Small intestine (tissue), 7 donors: ENCODE measurements around the gene SORBS2. TPM values are rescaled to one million over a fixed set of nuclear protein-coding genes. Genes with fewer than 3 reads are reported as not detected.

ENCODE experiments used
- DNase-seq, 2 donors: peaks; one replicate each; pipeline versions ENCODE4 v3.0.0 to v3.0.0-alpha.2; 2013
- FAIRE-seq: peaks from 2 replicates; lab custom pipeline; 2012; peaks lifted over from hg19 to GRCh38; lab: Jason Lieb, UNC
- H3K27ac ChIP-seq, 3 donors: one replicate each; pipeline ENCODE4 v1.5.1; 2013; ENCODE audit warnings: low read length in 2 of 3, mild to moderate bottlenecking in 2 of 3, control low read depth in 1 of 3, inconsistent platforms in 1 of 3, low read depth in 1 of 3, moderate library complexity in 1 of 3
- H3K27me3 ChIP-seq, 3 donors: one replicate each; pipeline ENCODE4 v1.6.1; 2013; ENCODE audit warnings: low read length in 3 of 3, inconsistent platforms in 1 of 3; ENCODE audit not compliant: control insufficient read depth in 3 of 3, insufficient read depth in 3 of 3
- H3K36me3 ChIP-seq, 3 donors: one replicate each; pipeline ENCODE4 v1.6.1; 2013; ENCODE audit warnings: low read length in 3 of 3, inconsistent platforms in 1 of 3, low read depth in 1 of 3, mild to moderate bottlenecking in 1 of 3, moderate library complexity in 1 of 3; ENCODE audit not compliant: control insufficient read depth in 3 of 3, insufficient read depth in 2 of 3
- H3K4me1 ChIP-seq, 3 donors: one replicate each; pipeline ENCODE4 v1.6.1; 2013; ENCODE audit warnings: low read length in 2 of 3, inconsistent platforms in 1 of 3, low read depth in 1 of 3, mild to moderate bottlenecking in 1 of 3, moderate library complexity in 1 of 3; ENCODE audit not compliant: control insufficient read depth in 3 of 3, insufficient read depth in 2 of 3
- H3K4me3 ChIP-seq, 3 donors: one replicate each; pipeline ENCODE4 v1.5.1; 2013; ENCODE audit warnings: low read length in 3 of 3, control low read depth in 1 of 3, inconsistent platforms in 1 of 3, low read depth in 1 of 3, mild to moderate bottlenecking in 1 of 3, moderate library complexity in 1 of 3
- H3K9me3 ChIP-seq, 2 donors: one replicate each; pipeline ENCODE4 v1.6.1; 2013; ENCODE audit warnings: low read depth in 1 of 2, low read length in 1 of 2; ENCODE audit not compliant: control insufficient read depth in 2 of 2, insufficient read depth in 1 of 2
- WGBS, 3 donors: extraction: QIAGEN DNeasy Blood & Tissue Kit; methylation state at CpG; one replicate each; pipeline ENCODE4 v1.1.7; 2013; 5-methylcytosine and 5-hydroxymethylcytosine counted together
- polyA plus RNA-seq, 4 donors: library from polyadenylated mRNA; stranded (reverse) in 3 of 4; unstranded in 1 of 4; fragments of 200-250 nt in 3 of 4; fragments of 120-200 nt in 1 of 4; gene quantifications; one replicate each; pipeline versions ENCODE4 v1.2.1 to v1.2.3, GENCODE V29; 2013
- donor health status: healthy with polysubstance abuse.
- donor health status: control.
- donor health status: control.
- donor health status: Bipolar disorder and iron deficiency.
- donor health status: healthy.

Gene SORBS2
- polyA plus RNA-seq, 4 donors: 1.6 to 36.5 (median 16.1) TPM

DNA sequence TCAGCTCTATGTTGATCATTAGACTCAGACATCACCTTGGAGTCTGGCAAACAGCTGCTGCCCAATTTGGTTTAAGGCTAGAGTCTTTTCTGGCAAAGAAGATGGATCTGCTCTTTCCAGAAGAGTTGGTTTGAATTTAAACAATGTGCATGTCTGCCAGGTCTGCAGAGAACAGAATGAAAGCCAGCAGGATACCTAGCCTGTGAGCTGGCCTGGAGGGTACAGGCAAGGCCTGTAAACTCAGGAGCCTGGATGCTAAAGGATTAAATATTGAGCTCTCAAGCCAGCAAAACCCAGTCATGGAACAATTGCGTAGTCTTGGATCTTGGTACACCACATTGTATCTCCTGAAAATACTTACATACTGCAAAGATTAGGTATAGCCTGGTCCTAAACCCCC is 261.1 kb downstream of the SORBS2 start:
- FAIRE-seq: no peak
- Histone ChIP-seq H3K4me3 (no peak overlapping the region), H3K36me3 (no peaks in the 10 kb centered on the region), H3K9me3 (no peaks in the 10 kb centered on the region), H3K4me1 (no peaks in the 10 kb centered on the region), H3K27ac (no peak overlapping the region), H3K27me3 (no peaks in the 10 kb centered on the region)
- no peak for DNase-seq
- 42 to 100% (median 53%) methylated on average over 1 of the region's 1 CpG for WGBS, 3 donors

DNA sequence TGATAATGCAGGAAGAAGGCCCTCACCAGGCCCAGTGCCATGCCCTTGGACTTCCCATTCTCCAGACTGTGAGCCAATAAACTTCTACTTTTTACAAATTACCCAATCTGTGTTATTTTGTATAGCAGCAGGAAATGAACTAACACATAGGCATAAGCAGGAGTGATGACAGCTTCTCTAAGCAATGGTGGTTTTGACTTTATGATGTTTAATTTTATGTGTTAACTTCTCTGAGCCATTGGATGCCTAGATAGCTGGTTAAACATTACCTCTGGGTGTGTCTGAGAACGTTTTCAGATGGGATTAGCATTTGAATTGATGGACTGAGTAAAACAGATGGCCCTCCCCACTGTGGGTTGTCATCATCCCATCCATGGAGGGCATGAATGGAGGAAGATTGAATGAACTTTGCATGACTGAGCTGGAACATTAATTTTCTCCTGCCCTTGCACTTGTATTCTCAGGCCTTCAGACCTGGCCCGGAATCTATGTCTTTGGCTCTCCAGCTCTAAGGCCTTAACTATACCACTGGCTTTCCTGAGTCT is 262.8 kb downstream of the SORBS2 start:
- no peaks in the 10 kb centered on the region for H3K36me3 ChIP-seq
- no peak for DNase-seq
- no peaks in the 10 kb centered on the region for H3K4me1 ChIP-seq
- FAIRE-seq: no peak
- no peak overlapping the region for H3K4me3 ChIP-seq
- WGBS, 3 donors: 45 to 62% (median 48%) methylated on average over 2 of the region's 2 CpGs
- H3K9me3 ChIP-seq: no peaks in the 10 kb centered on the region
- H3K27ac ChIP-seq: no peak overlapping the region
- no peaks in the 10 kb centered on the region for H3K27me3 ChIP-seq

DNA sequence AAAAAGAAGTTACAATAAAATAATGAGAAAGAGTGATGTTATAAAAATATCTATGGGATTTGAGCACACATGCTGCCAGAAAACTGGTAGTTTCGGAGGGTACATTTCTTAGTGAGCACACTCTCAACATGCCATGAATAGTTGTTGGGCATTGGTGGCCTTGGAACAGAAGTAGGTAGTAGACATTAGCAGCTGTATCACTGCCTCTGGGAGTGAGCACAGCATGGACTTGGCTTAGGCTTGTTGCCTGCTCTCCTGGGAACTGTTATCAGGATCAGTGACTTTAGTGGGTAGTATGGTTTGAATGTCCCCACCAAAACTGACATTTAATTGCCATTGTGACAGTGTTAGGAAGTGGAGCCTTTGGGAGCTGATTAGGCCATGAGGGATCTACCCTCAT is 263.4 kb downstream of the SORBS2 start:
- FAIRE-seq: no peak
- H3K4me1 ChIP-seq: no peaks in the 10 kb centered on the region
- 94 to 97% (median 97%) methylated on average over 1 of the region's 1 CpG for WGBS, 3 donors

DNA sequence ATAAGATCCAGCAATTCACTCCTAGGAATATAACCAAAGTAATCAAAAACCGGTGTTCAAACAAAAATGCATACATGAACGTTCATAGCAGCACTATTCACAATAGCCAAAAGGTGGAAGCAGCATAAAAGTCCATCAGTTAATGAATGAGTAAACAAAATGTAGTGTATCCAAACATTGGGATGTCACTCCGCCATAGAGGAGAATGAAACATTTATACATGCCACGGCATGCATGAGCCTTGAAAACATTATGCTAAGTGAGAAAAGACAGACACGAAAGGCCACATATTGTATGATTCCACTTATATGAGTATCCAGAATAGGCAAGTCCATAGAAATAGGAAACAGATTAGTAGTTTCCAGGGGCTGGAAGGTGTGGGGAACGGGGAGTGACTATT is 265.7 kb downstream of the SORBS2 start:
- Histone ChIP-seq H3K4me3 (no peak overlapping the region), H3K4me1 (no peaks in the 10 kb centered on the region), H3K9me3 (no peaks in the 10 kb centered on the region), H3K36me3 (no peaks in the 10 kb centered on the region), H3K27me3 (peaks cover 0 to 9% (median 0%) of the 10 kb centered on the region in 3 donors), H3K27ac (no peak overlapping the region)
- no peak for DNase-seq
- WGBS, 3 donors: 82 to 86% (median 84%) methylated on average over 6 of the region's 6 CpGs
- no peak for FAIRE-seq

More for the DNA sequence above, 263.4 kb downstream of the SORBS2 start:
- no peaks in the 10 kb centered on the region for H3K9me3 ChIP-seq
- H3K27ac ChIP-seq: no peak overlapping the region
- DNase-seq: no peak
- no peaks in the 10 kb centered on the region for H3K27me3 ChIP-seq
- no peaks in the 10 kb centered on the region for H3K36me3 ChIP-seq
- H3K4me3 ChIP-seq: no peak overlapping the region

DNA sequence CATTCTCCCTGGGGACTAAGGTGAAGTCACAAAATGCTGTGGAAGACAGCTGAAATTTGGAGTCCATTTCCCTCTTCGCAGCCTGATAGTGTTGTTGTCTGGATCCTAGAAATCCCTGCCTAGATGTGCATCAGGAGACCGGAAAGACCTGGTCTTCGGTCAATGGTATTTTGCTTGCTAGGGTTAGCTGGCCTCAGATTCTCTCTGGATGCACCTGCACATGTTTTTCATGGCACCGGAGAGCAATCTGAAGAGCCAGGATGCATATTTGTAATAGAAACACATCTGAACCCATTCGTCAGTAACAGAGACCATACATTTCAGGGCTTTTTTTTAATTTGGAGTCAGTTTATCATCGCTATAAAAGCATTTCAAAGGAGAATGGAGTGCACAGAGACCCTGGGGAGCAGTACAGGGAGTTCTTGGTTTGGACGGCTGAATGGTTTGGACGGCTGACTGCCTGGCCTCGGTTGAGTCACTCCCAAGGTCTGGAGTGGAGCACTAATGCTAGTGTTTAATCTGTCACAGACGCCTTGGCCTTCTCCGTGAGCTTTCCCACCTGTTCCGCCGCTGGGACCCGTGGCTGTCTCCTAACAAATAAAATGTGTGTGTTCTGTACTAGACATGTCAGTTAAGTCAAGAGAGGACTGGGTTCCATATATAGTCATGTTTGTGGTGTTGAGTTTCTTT is 269.2 kb downstream of the SORBS2 start:
- no peaks in the 10 kb centered on the region for H3K36me3 ChIP-seq
- peaks cover 0 to 5% (median 0%) of the 10 kb centered on the region in 3 donors for H3K4me1 ChIP-seq
- FAIRE-seq (no peak), DNase-seq (peak in 1 of 2 donors; percentile 32)
- WGBS, 3 donors: 67 to 84% (median 78%) methylated on average over 14 of the region's 14 CpGs
- H3K27ac ChIP-seq: no peak overlapping the region
- H3K9me3 ChIP-seq: no peaks in the 10 kb centered on the region
- peaks cover 0 to 28% (median 0%) of the 10 kb centered on the region in 3 donors for H3K27me3 ChIP-seq
- H3K4me3 ChIP-seq: no peak overlapping the region

DNA sequence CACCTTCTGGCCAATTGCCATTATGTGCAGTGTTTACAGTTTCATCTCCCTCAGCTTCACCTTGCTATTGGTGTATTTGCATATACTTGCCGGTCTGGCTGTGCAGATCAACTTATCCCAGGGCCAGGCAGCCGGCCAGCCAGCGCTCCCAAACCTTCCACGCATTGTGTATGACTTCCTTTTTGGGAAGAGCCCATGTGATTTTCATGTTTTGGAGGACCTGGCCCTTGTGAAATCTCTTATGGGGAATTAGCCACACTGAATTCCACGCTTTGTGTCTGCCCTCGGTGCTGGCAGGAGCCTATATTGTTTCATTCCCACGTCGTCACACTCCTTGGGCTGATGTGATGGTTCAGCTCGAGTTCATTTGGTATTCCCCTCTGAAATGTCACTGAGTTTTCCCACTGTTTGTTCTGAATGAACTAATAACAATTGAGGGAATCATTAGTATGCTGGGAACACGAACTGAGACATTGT is 270.7 kb downstream of the SORBS2 start:
- DNase-seq (no peak), FAIRE-seq (no peak)
- peak overlapping the region in 1 of 3 donors; percentile 44 for H3K27ac ChIP-seq
- H3K36me3 ChIP-seq: no peaks in the 10 kb centered on the region
- no peaks in the 10 kb centered on the region for H3K9me3 ChIP-seq
- peaks cover 0 to 5% (median 0%) of the 10 kb centered on the region in 3 donors for H3K4me1 ChIP-seq
- 44 to 66% (median 57%) methylated on average over 10 of the region's 10 CpGs for WGBS, 3 donors
- H3K27me3 ChIP-seq: peaks cover 0 to 41% (median 0%) of the 10 kb centered on the region in 3 donors
- H3K4me3 ChIP-seq: no peak overlapping the region

DNA sequence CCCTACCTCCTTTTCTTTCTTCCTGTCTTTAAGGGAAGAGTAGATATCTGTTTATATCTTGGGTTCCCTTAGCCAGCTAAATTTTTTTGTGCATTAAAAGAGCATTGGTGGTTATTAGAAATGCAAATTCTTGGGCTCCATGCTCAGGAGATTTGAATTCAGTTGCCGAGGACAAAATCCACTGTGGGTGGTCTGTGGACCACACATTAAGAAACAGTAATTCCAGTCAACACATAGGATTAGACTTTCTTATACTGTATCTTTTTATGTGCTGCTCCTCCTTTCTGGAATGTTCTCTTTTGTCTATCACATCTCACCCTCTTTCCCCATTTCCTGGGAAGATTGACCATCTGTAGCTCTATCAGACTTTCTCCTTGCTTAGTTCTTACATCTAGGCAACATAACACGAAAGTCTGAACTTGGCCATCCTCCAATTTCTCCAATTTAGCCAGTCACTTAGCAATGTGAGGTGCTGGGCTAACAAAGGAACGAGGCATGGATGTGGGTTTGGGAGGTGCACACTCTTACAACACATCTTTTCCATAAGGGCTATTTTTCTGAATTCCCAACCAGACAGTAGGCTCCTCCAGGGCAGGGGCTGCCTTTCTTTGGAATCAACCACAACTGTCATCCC is 271.4 kb downstream of the SORBS2 start:
- Histone ChIP-seq H3K27ac (peak overlapping the region in 1 of 3 donors; percentile 44), H3K36me3 (no peaks in the 10 kb centered on the region), H3K27me3 (peaks cover 0 to 48% (median 0%) of the 10 kb centered on the region in 3 donors), H3K4me1 (peaks cover 0 to 5% (median 0%) of the 10 kb centered on the region in 3 donors), H3K9me3 (no peaks in the 10 kb centered on the region), H3K4me3 (no peak overlapping the region)
- WGBS, 3 donors: 55 to 64% (median 57%) methylated on average over 3 of the region's 3 CpGs
- DNase-seq (no peak), FAIRE-seq (no peak)

DNA sequence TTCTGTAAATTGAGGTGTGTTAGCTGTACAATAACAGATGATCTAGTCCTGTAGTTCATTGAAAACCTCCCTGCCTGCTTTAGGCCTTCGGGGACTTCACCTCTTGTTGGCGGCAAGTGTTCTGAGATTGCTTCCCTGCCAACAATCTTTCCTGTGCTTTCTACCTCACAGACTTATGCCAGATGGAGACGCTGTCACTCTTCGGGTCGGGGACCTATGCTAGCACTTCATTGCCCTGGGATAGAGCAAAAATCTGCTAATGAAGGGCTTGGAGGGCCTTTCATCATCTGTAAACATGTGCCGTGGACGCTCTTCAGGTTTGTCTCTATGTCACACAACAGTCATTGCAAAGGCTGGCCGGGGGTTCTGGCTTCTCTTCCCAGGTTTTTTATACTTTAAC is 272.0 kb downstream of the SORBS2 start:
- H3K4me1 ChIP-seq: peaks cover 0 to 5% (median 0%) of the 10 kb centered on the region in 3 donors
- DNase-seq: no peak
- FAIRE-seq: no peak
- H3K27ac ChIP-seq: no peak overlapping the region
- H3K36me3 ChIP-seq: no peaks in the 10 kb centered on the region
- H3K9me3 ChIP-seq: no peaks in the 10 kb centered on the region
- WGBS, 3 donors: 73 to 83% (median 77%) methylated on average over 8 of the region's 8 CpGs
- no peak overlapping the region for H3K4me3 ChIP-seq
- peaks cover 0 to 51% (median 0%) of the 10 kb centered on the region in 3 donors for H3K27me3 ChIP-seq
